H1 (cell line): ENCODE measurements around the gene BNC2. TPM values are rescaled to one million over a fixed set of nuclear protein-coding genes. Genes with fewer than 3 reads are reported as not detected.

ENCODE experiments used
- GABPA ChIP-seq: IDR thresholded peaks from 2 replicates; pipeline ENCODE4 v1.6.1; 2011; ENCODE audit warnings: mild to moderate bottlenecking, low read length, moderate library complexity, borderline replicate concordance; ENCODE audit not compliant: insufficient read depth
- KDM5A ChIP-seq: fragments of 200-600 bp; IDR thresholded peaks from 2 replicates; pipeline ENCODE4 v1.7.1; 2012; ENCODE audit warnings: mild to moderate bottlenecking, low read length, inconsistent platforms, mixed read lengths
- NRF1 ChIP-seq: IDR thresholded peaks from 2 replicates; pipeline ENCODE4 v1.6.1; 2011; ENCODE audit warnings: mild to moderate bottlenecking, low read depth, low read length, improper control_type of control experiment
- POLR2A ChIP-seq, 2 experiments: IDR thresholded peaks; 1 replicate in 1 of 2; 2 replicates in 1 of 2; pipeline ENCODE4 v1.6.1; 2011; ENCODE audit warnings: low read depth in 2 of 2, low read length in 2 of 2, mild to moderate bottlenecking in 2 of 2; ENCODE audit errors: control extremely low read depth in 1 of 2
- SRF ChIP-seq: IDR thresholded peaks from 2 replicates; pipeline ENCODE4 v1.6.1; 2011; ENCODE audit warnings: mild to moderate bottlenecking, low read depth, low read length, moderate library complexity
- TAF7 ChIP-seq: optimal IDR thresholded peaks from 2 replicates; pipeline ENCODE3; 2011; ENCODE audit warnings: low read depth, mild to moderate bottlenecking, inconsistent platforms, low read length, moderate library complexity, borderline replicate concordance
- polyA plus RNA-seq, 7 experiments: library from polyadenylated mRNA; depleted of rRNA in 3 of 7; stranded (reverse) in 5 of 7; unstranded in 2 of 7; fragments of >200 nt in 5 of 7; fragments of 200-250 nt in 2 of 7; gene quantifications; 1 replicate in 5 of 7; 2 replicates in 1 of 7; 4 replicates in 1 of 7; pipeline versions ENCODE4 v1.2.1 to v1.2.3, GENCODE V29; 2011 to 2013; ENCODE audit warnings: missing spikeins in 2 of 7, mixed read lengths in 2 of 7
- total RNA-seq: library from RNA; stranded (reverse); fragmentation: NEBNext Ultra II Directional; extraction: Animal tissue kit (Norgen Biotek cat#: 25700); gene quantifications from 2 replicates; pipeline ENCODE4 v1.2.1, GENCODE V29; 2021

The BNC2 gene
- total and polyA plus RNA-seq, 2 of the 8 experiments (the other 6 are each of a cell fraction or from before 2014, with no cell fraction given): 16.0 to 26.8 TPM

DNA sequence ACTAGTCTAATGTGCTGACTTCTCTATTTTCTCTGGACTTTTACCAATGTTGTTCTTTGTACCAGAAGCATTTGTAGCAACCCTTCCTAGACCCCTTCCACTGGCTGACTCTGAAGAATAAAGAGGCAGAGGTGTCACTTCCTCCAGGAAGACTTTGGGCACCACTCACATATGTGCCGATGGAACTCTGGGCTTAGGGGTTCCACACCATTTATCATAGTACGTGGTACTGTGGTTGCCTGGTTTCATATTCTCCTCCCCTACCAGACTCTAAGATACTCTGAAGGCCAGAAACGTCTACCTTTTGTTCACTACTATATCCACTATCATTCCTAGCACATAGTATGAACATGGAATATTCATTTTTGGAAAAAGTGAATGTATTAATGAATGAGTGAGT, 88.0 kb downstream of the BNC2 start (continued):
- no peak for TF ChIP-seq KDM5A
- TF ChIP-seq TAF7: no peak
- no peak for TF ChIP-seq GABPA
- no peak for TF ChIP-seq NRF1
- TF ChIP-seq SRF: no peak
- TF ChIP-seq POLR2A (IDR thresholded peaks at IDR 0.05; ENCODE audit: control extremely low read depth in 1 of 2, low read depth in 2 of 2, low read length in 2 of 2): no peak
